Tibial artery (tissue), 4 donors: ENCODE data around the gene UBR3.
"Not testable (repeated sequence)": the region's sequence is repeated elsewhere in the genome, so short reads cannot be mapped to it uniquely, and the experiment has no call there.

ENCODE experiments used
- DNase-seq, 2 donors: peaks; one replicate each; pipeline ENCODE4 v3.0.0-alpha.2; 2019
- H3K27ac ChIP-seq, 2 donors: fragments of 200-600 bp; sonication (generic) in 1 of 2; 1 replicate in 1 of 2; 2 replicates in 1 of 2; pipeline ENCODE4 v1.5.1; 2018 to 2019; ENCODE audit warnings: mild to moderate bottlenecking in 1 of 2
- H3K27me3 ChIP-seq, 2 donors: fragments of 200-600 bp; sonication (generic) in 1 of 2; one replicate each; pipeline versions ENCODE4 v1.5.1 to v1.6.0; 2016 to 2019
- H3K36me3 ChIP-seq, 3 donors: fragments of 200-600 bp; sonication (generic) in 2 of 3; one replicate each; pipeline ENCODE4 v1.5.1; 2016 to 2019; ENCODE audit warnings: mild to moderate bottlenecking in 2 of 3
- H3K4me1 ChIP-seq, 4 donors: fragments of 200-600 bp; sonication (generic) in 2 of 4; 1 replicate in 3 of 4; 2 replicates in 1 of 4; pipeline ENCODE4 v1.5.1; 2016 to 2019
- H3K4me3 ChIP-seq, 2 donors: fragments of 200-600 bp; sonication (generic) in 1 of 2; 1 replicate in 1 of 2; 2 replicates in 1 of 2; pipeline ENCODE4 v1.5.1; 2018 to 2019; ENCODE audit warnings: mild to moderate bottlenecking in 2 of 2
- H3K9me3 ChIP-seq, 3 donors: fragments of 200-600 bp; sonication (generic) in 1 of 3; one replicate each; pipeline ENCODE4 v1.5.1; 2016 to 2019
- intact Hi-C: fragments of 100-400 bp; cut with DNase I; formaldehyde crosslinking; loops from one replicate; pipeline ENCODE4 v1.15.0; 2023; ENCODE audit warnings: low total_unique reads
- TF ChIP-seq, protein P1 (sequence below), 2 experiments: fragments of 200-600 bp in 1 of 2; fragments of 450-650 bp in 1 of 2; IDR thresholded peaks; one replicate each; pipeline ENCODE4 v1.5.1; 2017 to 2019; ENCODE audit warnings: antibody characterized with exemption in 2 of 2, mild to moderate bottlenecking in 1 of 2, moderate library complexity in 1 of 2

UBR3 gene

DNA sequence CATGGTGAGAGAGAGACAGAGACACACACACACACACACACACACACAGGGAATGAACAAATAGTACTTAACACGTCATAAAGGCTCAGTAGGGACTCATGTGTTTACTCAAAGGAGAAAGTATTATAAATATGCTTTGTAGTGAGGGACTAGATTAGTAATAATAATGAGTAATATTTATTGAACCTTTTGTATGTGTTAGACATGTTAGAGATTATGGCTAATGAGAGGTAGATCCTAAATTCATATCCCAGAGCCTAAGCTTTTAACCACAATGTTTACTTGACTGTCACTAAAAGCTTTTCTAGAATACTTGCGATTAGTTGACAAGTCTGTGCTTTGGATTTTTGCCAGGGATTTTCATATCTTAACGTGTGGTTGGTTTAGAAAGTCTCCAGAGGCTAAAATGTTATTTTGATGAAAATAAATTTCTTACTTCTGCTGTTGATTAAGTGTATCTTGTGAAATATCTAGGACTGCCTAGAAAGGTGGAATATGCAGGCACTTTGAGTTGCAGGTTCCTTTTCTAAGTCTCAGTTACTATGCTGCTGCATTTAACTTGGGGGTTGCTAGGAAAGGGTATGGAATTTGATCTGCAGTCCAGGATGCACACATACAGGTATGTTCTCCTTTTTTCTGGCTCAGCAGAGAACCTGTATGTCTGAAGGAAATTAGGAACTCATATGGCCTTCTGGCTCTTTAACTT lies 64.5 kb downstream of the UBR3 start:
- DNase-seq, result no peak
- TF ChIP-seq, protein P1, sequence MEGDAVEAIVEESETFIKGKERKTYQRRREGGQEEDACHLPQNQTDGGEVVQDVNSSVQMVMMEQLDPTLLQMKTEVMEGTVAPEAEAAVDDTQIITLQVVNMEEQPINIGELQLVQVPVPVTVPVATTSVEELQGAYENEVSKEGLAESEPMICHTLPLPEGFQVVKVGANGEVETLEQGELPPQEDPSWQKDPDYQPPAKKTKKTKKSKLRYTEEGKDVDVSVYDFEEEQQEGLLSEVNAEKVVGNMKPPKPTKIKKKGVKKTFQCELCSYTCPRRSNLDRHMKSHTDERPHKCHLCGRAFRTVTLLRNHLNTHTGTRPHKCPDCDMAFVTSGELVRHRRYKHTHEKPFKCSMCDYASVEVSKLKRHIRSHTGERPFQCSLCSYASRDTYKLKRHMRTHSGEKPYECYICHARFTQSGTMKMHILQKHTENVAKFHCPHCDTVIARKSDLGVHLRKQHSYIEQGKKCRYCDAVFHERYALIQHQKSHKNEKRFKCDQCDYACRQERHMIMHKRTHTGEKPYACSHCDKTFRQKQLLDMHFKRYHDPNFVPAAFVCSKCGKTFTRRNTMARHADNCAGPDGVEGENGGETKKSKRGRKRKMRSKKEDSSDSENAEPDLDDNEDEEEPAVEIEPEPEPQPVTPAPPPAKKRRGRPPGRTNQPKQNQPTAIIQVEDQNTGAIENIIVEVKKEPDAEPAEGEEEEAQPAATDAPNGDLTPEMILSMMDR (IDR thresholded peaks at IDR 0.05), result no peak
- Histone ChIP-seq H3K4me1 (peaks cover 0 to 32% (median 2%) of the 10 kb centered on the region in 4 donors), H3K9me3 (no peaks in the 10 kb centered on the region), H3K4me3 (no peak overlapping the region), H3K36me3 (peaks cover 10 to 19% (median 16%) of the 10 kb centered on the region in 3 donors), H3K27me3 (no peaks in the 10 kb centered on the region), H3K27ac (no peak overlapping the region)
- intact Hi-C loops, result no loop called here

DNA sequence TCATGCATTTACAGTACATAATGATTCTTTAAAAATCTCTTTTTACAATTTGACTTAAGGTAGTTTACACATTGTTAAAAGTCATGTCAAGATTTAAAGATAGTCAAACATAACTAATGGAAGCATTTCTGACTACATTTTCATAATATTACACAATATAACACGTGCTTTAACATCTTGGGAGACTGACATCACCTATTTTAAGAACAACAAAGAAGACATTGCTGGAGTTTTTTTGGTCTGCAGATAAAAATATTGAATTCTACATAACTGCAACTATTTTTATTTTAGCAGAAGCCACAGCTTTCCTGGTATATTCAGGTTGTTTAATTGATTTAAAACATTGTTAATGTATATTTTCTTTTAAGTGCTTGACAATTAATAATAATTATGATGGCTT lies 65.7 kb downstream of the UBR3 start:
- Histone ChIP-seq H3K36me3 (peaks cover 18 to 27% (median 20%) of the 10 kb centered on the region in 3 donors), H3K4me1 (peaks cover 0 to 25% (median 2%) of the 10 kb centered on the region in 4 donors), H3K4me3 (no peak overlapping the region), H3K27me3 (no peaks in the 10 kb centered on the region), H3K27ac (no peak overlapping the region), H3K9me3 (no peaks in the 10 kb centered on the region)
- TF ChIP-seq, protein P1 (IDR thresholded peaks at IDR 0.05), result no peak
- DNase-seq, result no peak
- intact Hi-C loops, result no loop called here

DNA sequence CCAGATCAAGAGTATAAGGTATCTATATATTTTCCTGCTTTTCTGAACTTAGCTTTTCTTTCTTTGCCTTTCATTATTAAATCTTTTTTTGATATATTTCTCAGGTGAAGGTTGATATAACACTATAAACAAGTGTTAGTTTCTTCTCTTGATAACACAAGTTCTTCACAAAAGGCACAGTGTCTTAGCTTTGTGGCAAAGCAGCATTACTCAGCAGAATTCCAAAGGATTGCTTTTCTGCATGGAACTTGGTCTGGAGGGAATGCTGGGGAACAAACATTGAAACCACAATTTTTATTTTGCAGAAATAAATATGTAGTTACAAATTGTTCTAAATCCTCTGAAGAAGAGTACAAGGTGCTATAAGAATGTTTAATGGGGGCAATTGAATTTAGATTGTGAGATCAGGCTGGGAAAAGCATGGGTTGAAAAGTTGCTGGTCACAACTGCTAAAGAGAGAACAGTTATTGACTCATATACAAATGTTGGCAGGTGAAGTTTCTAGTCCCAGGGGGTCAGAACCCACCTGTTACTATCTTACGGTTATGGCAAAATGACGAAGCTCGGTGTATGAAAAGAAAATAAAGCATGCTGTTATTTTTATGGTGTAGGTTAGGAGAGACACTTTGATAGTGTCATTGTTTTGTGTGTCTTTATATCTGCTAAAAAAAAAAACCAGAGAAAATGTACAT lies 68.2 kb downstream of the UBR3 start:
- no peaks in the 10 kb centered on the region for H3K9me3 ChIP-seq
- intact Hi-C loops, result no loop called here
- H3K36me3 ChIP-seq, result peaks cover 18 to 37% (median 27%) of the 10 kb centered on the region in 3 donors
- peaks cover 0 to 25% (median 2%) of the 10 kb centered on the region in 4 donors for H3K4me1 ChIP-seq
- H3K27ac ChIP-seq, result no peak overlapping the region
- no peak overlapping the region for H3K4me3 ChIP-seq
- no peak for DNase-seq
- TF ChIP-seq, protein P1 (IDR thresholded peaks at IDR 0.05), result no peak
- no peaks in the 10 kb centered on the region for H3K27me3 ChIP-seq

DNA sequence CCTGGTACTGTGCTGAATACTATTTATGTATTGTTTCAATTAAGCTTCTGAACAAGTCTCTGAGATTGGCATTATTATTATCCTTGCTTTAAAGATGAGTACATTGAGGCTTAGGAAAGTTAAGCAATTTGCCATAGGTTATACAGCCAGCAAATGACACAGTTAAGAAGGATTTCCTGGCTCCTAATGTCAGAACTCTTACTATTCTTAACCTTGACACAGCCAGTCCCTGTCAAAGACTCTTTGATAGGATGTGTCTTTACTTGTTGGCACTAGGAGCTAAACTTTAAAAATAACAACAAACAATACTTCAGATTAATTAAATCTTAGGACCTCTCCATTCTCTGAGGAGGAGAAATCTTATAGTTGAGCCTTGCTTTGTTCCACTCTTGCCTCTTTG lies 70.6 kb downstream of the UBR3 start:
- Histone ChIP-seq H3K27me3 (no peaks in the 10 kb centered on the region), H3K36me3 (peaks cover 27 to 49% (median 32%) of the 10 kb centered on the region in 3 donors), H3K4me3 (no peak overlapping the region), H3K27ac (no peak overlapping the region), H3K4me1 (peaks cover 0 to 10% (median under 1%) of the 10 kb centered on the region in 4 donors), H3K9me3 (no peaks in the 10 kb centered on the region)
- DNase-seq, result no peak
- TF ChIP-seq, protein P1 (IDR thresholded peaks at IDR 0.05), result no peak
- intact Hi-C loops, result no loop called here

DNA sequence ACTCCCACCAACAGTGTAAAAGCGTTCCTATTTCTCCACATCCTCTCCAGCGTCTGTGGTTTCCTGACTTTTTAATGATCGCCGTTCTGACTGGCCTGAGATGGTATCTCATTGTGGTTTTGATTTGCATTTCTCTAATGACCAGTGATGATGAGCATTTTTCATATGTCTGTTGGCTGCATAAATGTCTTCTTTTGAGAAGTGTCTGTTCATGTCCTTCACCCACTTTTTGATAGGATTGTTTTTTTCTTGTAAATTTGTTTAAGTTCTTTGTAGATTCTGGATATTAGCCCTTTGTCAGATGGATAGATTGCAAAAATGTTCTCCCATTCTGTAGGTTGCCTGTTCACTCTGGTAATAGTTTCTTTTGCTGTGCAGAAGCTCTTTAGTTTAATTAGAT lies 72.8 kb downstream of the UBR3 start:
- H3K27me3 ChIP-seq, intact Hi-C loops, DNase-seq, H3K9me3 ChIP-seq, H3K27ac ChIP-seq, H3K4me3 ChIP-seq, H3K4me1 ChIP-seq: not testable (repeated sequence)
- H3K36me3 ChIP-seq, result peaks cover 26 to 49% (median 35%) of the 10 kb centered on the region in 3 donors

DNA sequence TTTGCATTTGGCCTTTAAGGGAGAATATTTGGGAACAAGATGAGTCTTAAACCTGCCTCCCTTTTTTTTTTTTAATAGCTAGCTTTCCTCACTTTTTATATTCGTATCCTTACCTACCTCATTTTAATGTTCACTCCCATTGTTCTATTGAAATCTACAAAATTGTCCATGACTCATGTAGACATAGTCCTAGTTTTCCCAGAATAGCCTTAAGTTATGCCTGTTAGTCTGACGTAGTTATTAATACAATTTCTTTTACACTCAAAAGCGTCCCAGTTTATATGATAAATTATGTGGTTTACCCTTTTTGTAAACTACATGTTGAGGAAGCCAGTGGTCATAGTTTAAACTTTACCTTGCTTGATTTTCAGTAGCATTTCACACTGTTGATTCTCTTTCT lies 73.4 kb downstream of the UBR3 start:
- no peak for DNase-seq
- Histone ChIP-seq H3K9me3 (no peaks in the 10 kb centered on the region), H3K36me3 (peaks cover 23 to 52% (median 33%) of the 10 kb centered on the region in 3 donors), H3K27ac (no peak overlapping the region), H3K27me3 (no peaks in the 10 kb centered on the region), H3K4me1 (no peaks in the 10 kb centered on the region), H3K4me3 (no peak overlapping the region)
- intact Hi-C loops, result no loop called here
- TF ChIP-seq, protein P1 (IDR thresholded peaks at IDR 0.05), result no peak
